NCI-H345 treated with DMSO at 0.1 percent for 48 hours (cell line): ENCODE results near the gene GPC3.

Source experiments
- DNase-seq: peaks from one replicate; lab custom pipeline; 2025; ENCODE audit not compliant: unreplicated experiment; lab: John Stamatoyannopoulos, UW

Gene GPC3

DNA sequence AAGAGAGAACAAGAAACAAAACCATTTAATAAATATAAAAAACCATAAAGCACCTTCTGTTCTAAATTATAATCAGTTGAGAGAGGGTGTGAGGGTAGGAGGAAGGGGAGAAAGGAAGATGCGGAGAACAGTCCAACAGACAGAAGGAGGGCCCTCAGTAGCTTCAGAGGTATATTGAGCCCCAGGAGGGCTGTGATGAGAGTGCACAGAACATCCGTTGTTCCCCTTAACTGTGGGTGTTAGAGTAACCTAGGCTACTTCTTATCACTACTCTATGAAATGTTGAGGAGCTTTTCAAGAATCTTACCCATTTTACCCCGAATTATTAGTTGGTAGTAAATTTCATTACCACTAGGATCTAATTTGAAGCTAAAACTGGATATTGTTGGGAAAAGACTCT is 13.8 kb downstream of the GPC3 start:
- no peak for DNase-seq

DNA sequence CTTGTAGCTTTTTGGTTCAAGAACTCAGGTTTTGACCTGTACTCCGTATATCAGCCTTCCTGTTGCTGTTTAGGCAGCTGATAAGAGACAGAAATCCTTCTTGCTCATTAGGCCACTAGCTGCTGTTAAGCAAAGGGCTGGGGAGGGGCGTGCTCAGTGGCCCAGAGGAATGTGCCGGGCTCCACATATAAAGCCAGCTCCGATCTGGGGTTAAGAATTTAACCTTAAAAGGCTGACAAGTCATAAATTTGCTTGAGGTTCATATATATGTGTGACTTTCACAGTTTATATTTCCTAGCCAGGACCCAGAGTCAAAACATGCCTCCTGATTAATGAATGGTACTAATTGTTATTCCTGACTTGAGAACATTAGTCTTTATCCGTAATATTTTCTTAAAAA is 15.3 kb downstream of the GPC3 start:
- no peak for DNase-seq

DNA sequence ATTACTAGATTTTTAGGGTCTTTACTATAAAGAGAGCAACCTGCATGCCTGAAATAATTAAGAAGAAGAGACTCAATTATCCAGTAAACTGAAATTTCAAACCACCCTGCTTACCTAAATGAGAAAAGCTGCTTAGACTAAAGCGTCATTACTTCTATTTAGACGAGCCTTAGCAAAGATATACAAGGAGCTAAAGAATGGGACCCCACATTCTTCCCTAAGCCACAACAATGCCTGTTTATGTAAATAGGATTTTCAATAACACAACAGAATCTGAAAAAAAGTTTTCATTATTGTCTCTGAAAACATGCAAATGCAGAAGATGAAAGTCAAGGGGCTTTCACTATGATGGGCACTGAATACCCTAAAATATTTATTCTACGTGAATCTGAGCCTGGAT is 16.2 kb downstream of the GPC3 start:
- no peak for DNase-seq

DNA sequence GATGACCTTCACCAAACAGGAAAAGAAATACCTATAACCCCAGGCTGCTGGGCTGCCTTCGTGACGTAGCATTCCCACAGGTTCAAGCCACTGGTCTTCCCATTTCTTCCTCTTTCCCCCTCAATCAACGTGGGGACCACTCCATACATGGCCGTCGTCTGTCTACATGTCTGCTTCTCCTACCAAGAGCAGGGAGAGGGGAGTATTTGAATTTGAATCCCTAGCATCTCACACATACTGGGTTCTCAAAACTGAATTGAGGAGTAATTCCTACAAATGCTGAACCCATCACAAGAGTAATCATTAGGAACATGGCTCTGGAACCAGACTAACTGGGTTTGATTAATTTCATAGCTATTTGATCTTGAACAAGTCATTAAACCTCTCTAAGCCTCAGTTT is 17.3 kb downstream of the GPC3 start:
- DNase-seq, result no peak

DNA sequence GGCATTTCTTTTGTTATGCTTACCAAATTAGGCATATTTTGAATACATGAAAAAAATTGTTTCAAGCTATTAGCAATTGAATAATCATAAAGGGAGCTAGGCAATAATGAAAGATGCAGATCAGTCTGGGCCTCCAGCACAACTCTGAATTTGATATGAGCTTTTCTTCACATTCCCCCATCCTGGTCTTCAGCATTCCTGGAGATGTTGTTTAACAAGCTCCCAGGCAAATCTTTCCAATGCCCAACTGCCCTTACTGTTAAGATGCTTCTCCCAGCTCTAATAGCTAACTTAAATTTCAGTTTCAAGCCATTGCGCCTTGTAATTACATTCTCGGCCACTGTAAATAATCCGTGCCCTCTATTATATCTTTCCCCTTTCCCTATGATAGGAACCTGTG is 19.2 kb downstream of the GPC3 start:
- no peak for DNase-seq

DNA sequence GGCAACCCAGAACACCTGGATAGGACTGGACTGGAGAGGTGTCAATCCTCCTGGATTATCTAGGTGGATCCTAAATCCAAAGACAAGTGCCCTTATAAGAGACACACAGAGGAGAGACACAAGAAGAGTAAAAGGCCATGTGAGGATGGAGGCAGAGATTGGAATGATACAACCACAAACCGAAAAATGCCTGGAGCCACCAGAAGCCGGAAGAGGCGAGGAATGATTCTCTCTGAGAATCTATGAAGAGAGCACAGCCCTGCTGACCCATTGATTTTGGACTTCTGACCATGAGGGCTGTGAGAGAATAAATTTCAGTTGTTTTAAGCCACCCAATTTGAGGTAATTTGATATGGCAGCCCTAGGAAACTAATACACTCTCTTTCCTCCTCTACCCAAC is 20.1 kb downstream of the GPC3 start:
- DNase-seq, result no peak

DNA sequence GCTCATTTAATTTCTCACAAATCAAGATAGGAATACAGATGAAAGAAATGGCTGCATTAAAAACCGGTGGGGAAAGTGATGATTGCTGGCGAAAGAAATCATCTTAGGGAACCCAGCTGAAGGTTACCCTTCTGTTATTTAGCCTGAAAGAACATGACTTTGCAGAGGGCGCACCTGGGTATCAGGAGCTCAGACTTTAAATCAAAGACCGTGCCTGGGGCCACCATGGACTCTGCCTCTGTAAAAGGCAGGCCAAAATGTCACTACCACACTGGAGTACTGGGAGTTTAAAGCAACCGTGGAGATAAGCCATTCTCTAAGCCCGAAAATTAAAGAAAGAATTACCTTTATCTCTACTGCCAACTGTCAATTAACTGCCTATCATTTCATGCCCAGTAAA is 24.3 kb downstream of the GPC3 start:
- no peak for DNase-seq

DNA sequence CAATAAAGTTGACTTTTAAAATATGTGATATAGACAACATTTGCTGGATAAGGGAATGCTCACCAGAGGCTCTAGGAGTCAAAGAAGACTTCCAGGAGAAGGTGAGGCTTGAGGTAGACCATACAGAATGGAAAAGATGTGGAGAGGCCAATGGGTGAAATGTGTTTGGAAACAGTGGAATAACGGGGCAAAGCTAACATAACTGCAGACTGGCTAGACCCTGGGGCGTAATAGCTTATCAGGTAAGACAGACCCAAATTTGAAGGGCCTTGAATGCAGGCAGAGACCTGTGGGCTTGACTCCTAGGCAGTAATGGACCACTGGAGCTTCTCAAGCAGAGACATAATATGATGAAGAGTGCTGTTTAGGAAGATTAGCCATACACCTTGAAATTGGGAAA is 25.4 kb downstream of the GPC3 start:
- no peak for DNase-seq

DNA sequence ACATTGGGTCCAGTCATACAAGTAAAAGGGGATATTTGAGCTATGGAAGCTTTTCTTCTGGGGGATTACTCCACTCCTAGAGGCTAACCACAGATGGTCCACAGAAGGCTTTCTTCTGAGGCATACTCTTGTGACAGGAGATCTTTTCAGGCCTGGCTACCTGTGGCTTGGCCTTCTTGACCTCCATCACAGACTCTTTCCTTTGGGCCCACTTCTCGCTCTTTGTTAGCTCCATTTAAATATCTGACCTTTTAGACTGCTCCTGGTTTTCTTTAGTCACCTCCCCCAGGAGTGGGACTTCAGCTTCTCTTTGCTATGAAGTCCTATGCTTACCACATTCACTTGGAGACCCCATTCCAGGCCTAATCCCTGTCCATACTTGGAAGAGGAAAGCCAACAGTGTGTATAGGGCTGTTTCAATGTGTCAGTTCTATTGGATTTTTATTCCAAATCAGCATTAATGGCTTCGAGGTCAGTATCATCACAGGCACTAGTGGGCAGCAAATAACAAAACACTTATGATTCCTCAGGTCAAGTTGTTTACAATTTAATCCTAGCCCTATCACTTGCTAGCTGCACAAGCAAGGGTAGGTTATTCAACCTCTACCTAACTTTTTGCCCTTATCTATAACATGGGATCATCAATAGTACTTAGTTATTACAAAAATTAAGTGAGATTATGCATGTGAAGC is 26.3 kb downstream of the GPC3 start:
- no peak for DNase-seq

DNA sequence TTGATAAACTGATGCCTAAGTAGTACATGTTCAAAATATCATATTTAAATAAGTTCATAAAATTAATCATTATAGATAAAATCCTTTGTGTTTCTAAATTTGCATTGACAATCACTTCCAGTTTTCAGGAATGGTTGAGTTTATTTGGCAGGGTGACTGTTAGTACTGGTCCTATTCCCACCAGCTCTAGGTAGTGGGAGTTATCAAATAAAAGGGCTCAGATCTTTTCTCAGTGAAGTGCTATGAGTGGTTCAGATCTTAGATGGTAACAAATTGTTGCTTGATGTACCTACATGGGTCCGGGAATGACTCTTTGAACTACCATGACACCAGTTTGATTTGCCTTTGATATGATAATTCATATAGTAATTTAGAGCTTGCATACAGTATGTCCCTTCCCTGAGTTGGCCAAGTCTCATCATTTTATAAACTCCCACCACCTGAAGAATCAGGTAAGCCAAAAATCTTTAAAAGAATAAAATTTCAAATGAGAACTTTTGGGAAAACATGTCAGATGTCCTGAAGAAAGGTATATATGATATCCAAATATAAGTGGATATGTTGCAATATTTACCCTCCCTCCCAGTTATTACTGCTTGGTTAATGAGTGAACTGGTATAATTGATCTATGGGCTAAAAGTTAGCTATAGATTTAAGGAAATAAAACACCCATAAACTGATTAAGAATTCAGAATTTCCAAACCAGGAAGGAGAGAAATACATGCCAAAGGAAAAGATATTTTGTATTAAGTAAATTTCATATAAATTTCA is 28.6 kb downstream of the GPC3 start:
- DNase-seq, result no peak

DNA sequence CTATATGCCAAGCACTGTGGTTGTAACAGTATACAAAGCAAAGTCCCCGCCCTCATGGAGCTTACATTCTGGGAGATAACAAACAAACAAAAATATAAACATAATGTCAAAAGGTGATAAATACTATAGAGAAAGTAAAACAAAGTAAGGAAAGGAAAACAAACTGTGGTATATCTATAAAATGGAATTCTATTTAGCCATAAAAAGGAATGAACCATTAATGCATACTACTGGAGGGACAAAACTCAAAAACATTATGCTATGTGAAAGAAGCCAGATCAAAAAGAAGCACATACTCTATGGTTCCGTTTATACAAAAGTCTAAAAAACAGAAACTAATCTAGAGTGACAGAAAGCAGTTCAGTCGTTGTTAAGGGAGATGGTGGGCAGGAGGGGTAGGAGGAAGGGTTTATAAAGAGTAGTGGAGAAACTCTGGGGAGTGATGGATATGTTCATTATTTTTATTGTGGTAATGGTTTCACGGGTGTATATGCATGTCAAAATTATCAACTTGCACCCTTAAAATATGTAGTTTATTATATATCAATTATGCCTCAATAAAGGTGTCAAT is 31.5 kb downstream of the GPC3 start:
- no peak for DNase-seq

DNA sequence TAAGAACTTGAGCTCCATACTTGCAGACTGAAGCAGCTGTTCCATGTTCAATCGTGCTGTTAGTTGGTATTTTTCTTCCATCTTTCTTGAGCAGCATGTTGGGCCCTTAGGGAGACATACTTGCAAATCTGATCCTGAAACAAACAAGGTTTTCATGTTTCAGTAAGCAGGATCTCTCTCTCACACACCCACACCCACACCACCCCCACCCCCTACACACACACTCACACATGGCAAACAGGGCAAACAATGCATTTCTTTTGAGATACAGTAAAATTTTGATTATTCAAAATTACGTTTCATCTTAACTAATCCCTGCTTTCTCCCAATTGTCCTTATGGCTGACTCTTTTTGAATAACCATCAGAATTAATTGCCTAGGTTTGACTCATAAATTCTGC is 32.3 kb downstream of the GPC3 start:
- DNase-seq, result no peak

DNA sequence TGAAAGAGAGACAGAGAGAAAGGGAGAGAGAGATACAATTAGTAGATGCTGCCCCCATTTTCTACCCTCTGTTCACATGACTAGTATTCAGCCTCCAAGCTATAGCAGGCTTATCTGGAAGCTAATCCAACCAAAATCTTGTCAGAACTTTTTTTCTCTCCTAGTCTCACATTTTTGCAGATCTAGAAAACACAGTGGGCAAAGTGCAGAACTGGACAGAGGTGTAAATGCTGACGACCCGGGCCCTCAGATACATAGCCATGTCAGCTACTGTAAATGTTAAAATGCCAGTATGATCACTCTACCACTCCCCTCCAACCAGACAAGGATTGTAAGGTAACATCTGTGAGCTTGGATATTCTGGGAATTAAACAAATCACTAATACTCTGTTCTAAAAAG is 34.3 kb downstream of the GPC3 start:
- no peak for DNase-seq

DNA sequence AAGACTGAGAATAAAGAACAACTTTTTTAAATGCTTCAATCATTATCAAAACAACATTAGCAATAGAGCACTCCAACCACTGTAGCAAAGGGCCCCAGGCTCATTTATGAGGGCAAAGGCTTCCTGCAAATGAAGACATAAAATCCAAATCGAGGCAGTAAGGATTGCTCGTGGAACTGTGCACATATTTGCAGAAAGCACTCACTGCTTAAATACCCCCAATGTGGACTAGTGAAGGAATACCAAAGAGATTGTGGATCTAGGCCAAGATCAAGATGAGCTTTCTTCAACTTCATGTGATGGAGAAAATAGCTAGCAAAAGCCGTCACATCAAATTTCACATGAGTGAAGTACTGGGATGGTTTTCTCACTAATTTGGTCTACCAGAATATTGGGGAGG is 35.2 kb downstream of the GPC3 start:
- no peak for DNase-seq

DNA sequence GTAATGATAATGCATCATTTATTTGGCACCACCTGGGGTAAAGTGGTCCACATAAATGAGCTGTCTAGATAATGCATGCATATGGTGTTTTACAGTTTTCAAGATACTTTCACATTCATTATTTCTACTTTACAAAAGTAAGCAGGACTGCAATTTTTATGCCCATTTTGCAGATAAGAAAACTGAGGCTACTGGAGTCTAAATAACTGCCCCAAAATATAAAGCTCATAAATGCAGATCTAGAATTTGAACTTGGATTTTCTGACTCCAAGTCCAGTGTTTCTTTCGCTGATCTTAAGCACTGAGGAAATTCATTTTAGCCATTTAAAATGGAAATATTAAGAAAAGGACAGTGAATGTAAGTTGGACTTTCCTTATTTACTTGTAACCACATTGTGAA is 36.5 kb downstream of the GPC3 start:
- DNase-seq, result no peak

DNA sequence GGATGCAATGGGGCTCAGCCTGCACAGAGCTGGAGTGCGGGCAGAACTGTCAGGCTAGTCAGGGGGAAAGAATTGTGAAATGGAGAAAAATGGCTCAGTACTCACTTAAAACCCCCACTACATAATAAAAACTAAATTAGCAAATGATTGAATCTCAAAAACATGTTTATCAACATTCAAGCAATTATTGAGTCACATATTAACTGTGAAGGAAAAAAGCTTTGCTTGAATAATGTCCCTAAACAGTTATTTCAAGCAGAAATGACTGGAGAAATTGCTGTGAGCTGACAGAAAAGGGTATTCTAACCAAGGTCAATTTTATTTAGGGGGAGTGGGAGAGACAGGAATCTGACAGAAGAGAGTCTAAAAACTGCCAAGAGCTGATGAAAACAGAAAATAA is 37.4 kb downstream of the GPC3 start:
- no peak for DNase-seq

DNA sequence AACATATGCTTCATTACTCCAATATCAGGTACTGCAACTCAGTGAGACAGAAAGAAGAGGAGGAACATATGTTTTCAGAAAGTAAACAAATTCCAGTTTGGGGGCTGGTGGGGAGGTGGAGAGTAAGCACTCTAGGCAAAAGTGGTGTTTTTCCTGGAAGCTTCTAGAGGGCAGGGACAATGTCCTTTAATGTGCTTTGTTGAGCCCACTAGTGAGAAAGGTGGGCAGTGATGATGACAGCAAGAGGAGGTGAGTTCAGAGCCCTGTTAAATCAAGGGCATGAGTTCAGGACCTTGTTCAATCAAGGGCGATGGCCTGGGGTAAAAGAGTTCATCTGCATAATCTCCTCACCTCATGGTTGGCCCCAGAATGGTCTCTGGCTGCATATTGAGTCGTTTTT is 38.4 kb downstream of the GPC3 start:
- no peak for DNase-seq

DNA sequence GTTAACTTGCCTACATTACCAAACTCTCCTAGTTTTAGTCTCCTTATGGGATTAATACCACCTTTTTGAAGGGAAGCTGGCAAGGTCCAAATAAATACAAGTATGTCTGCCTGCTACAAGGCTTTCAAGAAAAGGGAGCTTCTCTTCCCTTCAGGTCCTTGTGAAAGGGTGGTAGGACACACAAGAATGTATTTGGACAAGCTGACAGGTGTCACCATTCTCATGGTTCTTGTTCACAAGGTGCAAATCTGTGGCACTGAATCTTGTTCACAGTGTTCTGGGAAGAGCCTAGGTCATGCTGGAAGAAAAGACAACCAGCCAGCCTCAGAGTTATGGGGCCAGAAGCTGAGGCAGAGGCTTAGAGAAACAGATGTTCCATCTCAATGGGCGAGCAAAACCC is 41.9 kb downstream of the GPC3 start:
- no peak for DNase-seq

DNA sequence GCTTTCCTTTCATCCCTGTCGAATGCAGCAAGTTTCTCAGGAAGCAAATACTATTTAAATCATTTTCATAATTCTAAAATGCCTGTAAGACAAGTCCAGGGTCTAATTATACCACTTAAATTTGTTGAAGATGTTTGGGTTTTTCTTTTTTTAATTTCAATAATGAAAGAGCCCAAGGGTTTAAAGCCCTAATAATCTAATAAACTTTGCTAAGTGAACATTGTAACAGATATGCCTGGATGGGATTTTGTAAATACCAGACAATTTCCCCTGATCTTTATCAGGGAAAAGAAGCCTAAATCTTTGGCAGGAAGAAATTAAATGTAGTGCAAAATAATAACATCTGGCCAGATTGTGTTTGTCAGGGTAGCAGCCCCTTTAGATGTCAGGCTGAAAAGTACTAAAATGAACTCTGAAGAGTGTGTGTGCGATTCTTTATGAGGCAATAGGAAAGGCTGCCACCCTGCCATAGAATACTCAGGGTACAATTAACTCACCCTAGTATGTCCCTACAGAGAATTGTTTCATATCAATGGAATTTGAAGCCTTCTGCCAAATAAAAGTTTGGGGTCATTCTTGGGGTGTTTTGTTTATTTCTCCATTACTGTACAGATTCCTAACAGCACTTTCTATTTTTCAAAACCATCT is 45.6 kb downstream of the GPC3 start:
- no peak for DNase-seq

DNA sequence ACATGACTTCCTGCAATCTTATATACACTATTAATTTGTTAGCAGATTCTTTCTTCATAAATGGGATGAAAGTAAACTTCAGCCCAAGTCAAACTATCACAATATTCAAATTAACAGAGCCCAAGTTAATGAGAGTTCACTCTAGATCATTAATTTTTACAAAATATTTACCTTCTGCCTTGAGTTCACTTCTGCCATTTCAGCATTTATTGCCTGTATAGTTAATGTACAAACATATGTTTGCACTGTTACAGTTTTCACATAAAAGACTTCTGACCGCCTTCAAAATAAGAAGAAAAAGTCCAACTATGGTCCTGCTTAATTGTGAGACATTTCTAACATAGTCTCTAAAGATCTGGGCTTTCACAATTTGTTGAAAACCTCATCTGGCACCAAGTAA is 46.9 kb downstream of the GPC3 start:
- no peak for DNase-seq

DNA sequence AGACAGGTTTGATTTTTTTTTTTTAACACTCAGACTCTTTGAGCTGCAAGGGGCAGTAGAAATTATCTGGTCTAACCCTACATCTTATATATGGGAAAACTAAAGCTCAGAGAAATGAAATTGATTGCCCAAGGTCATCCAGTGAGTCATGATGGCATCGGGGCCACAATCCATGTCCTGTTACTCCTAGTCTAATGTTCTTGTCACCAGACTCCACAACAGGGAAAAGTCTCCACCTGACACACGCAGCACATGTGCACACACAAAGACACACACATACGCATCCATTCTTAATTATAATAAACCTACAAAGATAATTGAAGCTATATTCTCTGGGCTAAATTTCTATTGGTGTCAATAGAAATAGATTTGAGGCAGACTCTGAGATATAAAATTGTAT is 48.4 kb downstream of the GPC3 start:
- DNase-seq, result no peak

DNA sequence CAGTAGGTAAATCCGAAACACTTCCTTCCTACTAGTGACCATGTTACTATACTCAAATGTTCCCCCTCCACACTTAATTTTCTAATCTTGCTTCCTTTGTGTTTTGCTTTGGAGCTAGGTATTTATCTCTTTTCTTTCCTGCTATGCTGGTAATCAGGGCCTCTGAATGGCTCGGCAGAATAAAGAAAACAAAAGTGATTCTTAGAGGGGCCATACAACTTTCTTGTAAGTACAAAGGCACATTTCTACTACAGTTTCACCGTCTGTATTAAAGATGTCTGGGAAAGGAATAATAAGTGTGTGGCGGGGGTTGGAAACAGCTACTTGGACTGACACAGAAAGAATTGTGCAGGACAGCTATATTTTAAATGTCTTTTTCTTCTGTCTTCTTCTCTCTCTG is 50.3 kb downstream of the GPC3 start:
- no peak for DNase-seq
